GM19324 (cell line): ENCODE data around the gene PIP5K1B.
A peak's percentile ranks its signal among the peaks of the same experiment; 100 is the strongest.
"Not testable (repeated sequence)": the region's sequence is repeated elsewhere in the genome, so short reads cannot be mapped to it uniquely, and the experiment has no call there.

Experiments
- ATAC-seq: cut with Tn5 transposase; IDR thresholded peaks from one replicate; pipeline ENCODE4 v1.9.1; 2021; ENCODE audit warnings: mild to moderate bottlenecking, moderate library complexity; ENCODE audit not compliant: unreplicated experiment, low FRiP score

The PIP5K1B gene

GRCh38 chr9:68704814-68705530 is at the start of gene PIP5K1B:
Gene PIP5K1B, plus strand, starts transcription at chr9:68705240. Its CDS starts 117,375 bp downstream, at chr9:68822615.
- peak; percentile 85 for ATAC-seq

- no peak for ATAC-seq
Observed at GRCh38 chr9:68664036-68664435, 41.0 kb upstream of the PIP5K1B start.

GRCh38 chr9:68668127-68668526 is 36.9 kb upstream of the PIP5K1B start:
- no peak for ATAC-seq

- no peak for ATAC-seq
Observed at GRCh38 chr9:68669218-68669617, 35.8 kb upstream of the PIP5K1B start.

GRCh38 chr9:68672215-68672614 is 32.8 kb upstream of the PIP5K1B start:
- ATAC-seq: no peak

- ATAC-seq: no peak
Observed at GRCh38 chr9:68672625-68673024, 32.4 kb upstream of the PIP5K1B start.

GRCh38 chr9:68678430-68678829 is 26.6 kb upstream of the PIP5K1B start:
- ATAC-seq: no peak

- no peak for ATAC-seq
Observed at GRCh38 chr9:68683433-68683832, 21.6 kb upstream of the PIP5K1B start.

GRCh38 chr9:68685213-68685612 is 19.8 kb upstream of the PIP5K1B start:
- no peak for ATAC-seq

GRCh38 chr9:68685770-68686169 is 19.3 kb upstream of the PIP5K1B start:
- peak; percentile 73 for ATAC-seq

GRCh38 chr9:68690088-68690487 is 15.0 kb upstream of the PIP5K1B start:
- ATAC-seq: no peak

- ATAC-seq: no peak
Observed at GRCh38 chr9:68692519-68692918, 12.5 kb upstream of the PIP5K1B start.

- ATAC-seq: no peak
Observed at GRCh38 chr9:68694125-68694524, 10.9 kb upstream of the PIP5K1B start.

GRCh38 chr9:68697851-68698250 is 7.2 kb upstream of the PIP5K1B start:
- ATAC-seq: no peak

GRCh38 chr9:68698943-68699509 is 6.0 kb upstream of the PIP5K1B start:
- no peak for ATAC-seq

GRCh38 chr9:68699625-68700024 is 5.4 kb upstream of the PIP5K1B start:
- ATAC-seq: not testable (repeated sequence)

GRCh38 chr9:68702493-68702892 is 2.5 kb upstream of the PIP5K1B start:
- no peak for ATAC-seq

GRCh38 chr9:68703672-68704071 is 1.4 kb upstream of the PIP5K1B start:
- ATAC-seq: no peak

GRCh38 chr9:68704498-68704813 is 584 bp upstream of the PIP5K1B start:
- no peak for ATAC-seq

GRCh38 chr9:68705531-68706362 is 707 bp downstream of the PIP5K1B start:
- ATAC-seq: peak; percentile 14

- ATAC-seq: peak; percentile 26
Observed at GRCh38 chr9:68706363-68707201, 1.5 kb downstream of the PIP5K1B start.
